HEK293 (cell line): Measurements from ENCODE around the gene EPB41L5.
A peak's percentile ranks its signal among the peaks of the same experiment; 100 is the strongest.
"Not testable (repeated sequence)": the region's sequence is repeated elsewhere in the genome, so short reads cannot be mapped to it uniquely, and the experiment has no call there.

Source experiments
- CTCF ChIA-PET: fragments of 350-600 bp; formaldehyde crosslinking; extraction: SDS; loops from one replicate; lab custom pipeline; 2021; ENCODE audit warnings: antibody characterized with exemption; lab: Yijun Ruan, JAX
- POLR2A ChIA-PET: fragments of 300-600 bp; formaldehyde crosslinking; extraction: SDS; loops from one replicate; lab custom pipeline; 2020; ENCODE audit warnings: antibody characterized with exemption, inconsistent platforms; lab: Yijun Ruan, JAX
- H3K27ac ChIP-seq: fragments of 200-500 bp; sonication (Bioruptor generic); 2 replicates; pipeline ENCODE4 v1.5.1; 2014; ENCODE audit warnings: low read depth, low read length, control low read depth, inconsistent platforms; ENCODE audit errors: extremely low read depth
- H3K36me3 ChIP-seq, 2 experiments: fragments of 200-500 bp in 1 of 2; sonication (Bioruptor generic) in 1 of 2; 1 replicate in 1 of 2; 2 replicates in 1 of 2; pipeline ENCODE4 v1.5.1; 2014 to 2017; ENCODE audit warnings: inconsistent platforms in 2 of 2, low read length in 2 of 2; ENCODE audit not compliant: control insufficient read depth in 2 of 2, insufficient read depth in 1 of 2
- H3K4me1 ChIP-seq: fragments of 200-500 bp; sonication (Bioruptor generic); 2 replicates; pipeline ENCODE4 v1.5.1; 2014; ENCODE audit warnings: mild to moderate bottlenecking, low read length, inconsistent platforms; ENCODE audit not compliant: control insufficient read depth, insufficient read depth
- H3K4me3 ChIP-seq: 2 replicates; pipeline ENCODE4 v1.5.1; 2011; ENCODE audit warnings: low read depth, mild to moderate bottlenecking, control low read depth, low read length, moderate library complexity
- H3K9me3 ChIP-seq: fragments of 200-500 bp; sonication (Bioruptor generic); 2 replicates; pipeline ENCODE4 v1.5.1; 2014; ENCODE audit warnings: low read depth, low read length, inconsistent platforms; ENCODE audit not compliant: control insufficient read depth, insufficient read depth
- GLI4 ChIP-seq: fragments of 450-650 bp; formaldehyde crosslinking; IDR thresholded peaks from 2 replicates; pipeline ENCODE4 v1.5.1; 2016; ENCODE audit warnings: missing biosample characterization, missing genetic modification characterization
- SALL2 ChIP-seq: fragments of 450-650 bp; formaldehyde crosslinking; IDR thresholded peaks from 2 replicates; pipeline ENCODE4 v1.5.0; 2017; ENCODE audit warnings: missing biosample characterization, mild to moderate bottlenecking, missing genetic modification characterization, borderline replicate concordance
- ZBTB21 ChIP-seq: fragments of 450-650 bp; formaldehyde crosslinking; IDR thresholded peaks from 2 replicates; pipeline ENCODE4 v1.5.1; 2017; ENCODE audit warnings: missing biosample characterization, missing genetic modification characterization
- ZBTB7A ChIP-seq: fragments of 450-650 bp; formaldehyde crosslinking; IDR thresholded peaks from 2 replicates; pipeline ENCODE4 v1.5.1; 2016; ENCODE audit warnings: low read depth, missing biosample characterization, missing genetic modification characterization
- ZNF140 ChIP-seq: fragments of 450-650 bp; formaldehyde crosslinking; IDR thresholded peaks from 2 replicates; pipeline ENCODE4 v1.5.1; 2016; ENCODE audit warnings: missing biosample characterization, missing genetic modification characterization
- ZNF157 ChIP-seq: fragments of 450-650 bp; formaldehyde crosslinking; IDR thresholded peaks from 2 replicates; pipeline ENCODE4 v1.5.1; 2016; ENCODE audit warnings: missing biosample characterization, missing genetic modification characterization
- ZNF169 ChIP-seq: fragments of 450-650 bp; formaldehyde crosslinking; IDR thresholded peaks from 2 replicates; pipeline ENCODE4 v1.5.1; 2016; ENCODE audit warnings: missing biosample characterization, missing genetic modification characterization
- ZNF221 ChIP-seq: fragments of 450-650 bp; formaldehyde crosslinking; IDR thresholded peaks from 2 replicates; pipeline ENCODE4 v1.5.1; 2017; ENCODE audit warnings: missing biosample characterization, missing genetic modification characterization, borderline replicate concordance
- ZNF350 ChIP-seq: fragments of 450-650 bp; formaldehyde crosslinking; IDR thresholded peaks from 2 replicates; pipeline ENCODE4 v1.5.0; 2017; ENCODE audit warnings: missing biosample characterization, mild to moderate bottlenecking, missing genetic modification characterization
- ZNF404 ChIP-seq: fragments of 450-650 bp; formaldehyde crosslinking; IDR thresholded peaks from 2 replicates; pipeline ENCODE4 v1.5.1; 2017; ENCODE audit warnings: missing biosample characterization, missing genetic modification characterization
- ZNF433 ChIP-seq: fragments of 450-650 bp; formaldehyde crosslinking; IDR thresholded peaks from 2 replicates; pipeline ENCODE4 v1.5.1; 2016; ENCODE audit warnings: missing biosample characterization, missing genetic modification characterization, low read depth
- ZNF558 ChIP-seq: fragments of 450-650 bp; formaldehyde crosslinking; IDR thresholded peaks from 2 replicates; pipeline ENCODE4 v1.5.1; 2016; ENCODE audit warnings: missing biosample characterization, missing genetic modification characterization
- ZNF610 ChIP-seq: fragments of 450-650 bp; formaldehyde crosslinking; IDR thresholded peaks from 2 replicates; pipeline ENCODE4 v1.5.1; 2016; ENCODE audit warnings: missing biosample characterization, missing genetic modification characterization, borderline replicate concordance
- ZNF623 ChIP-seq: fragments of 450-650 bp; formaldehyde crosslinking; IDR thresholded peaks from 2 replicates; pipeline ENCODE4 v1.5.1; 2016; ENCODE audit warnings: missing biosample characterization, missing genetic modification characterization
- TF ChIP-seq, protein P1 (sequence below): fragments of 450-650 bp; formaldehyde crosslinking; IDR thresholded peaks from 2 replicates; pipeline ENCODE4 v1.5.1; 2016; ENCODE audit warnings: missing biosample characterization, missing genetic modification characterization, low read depth
- TF ChIP-seq, protein P2 (sequence below): fragments of 450-650 bp; formaldehyde crosslinking; IDR thresholded peaks from 2 replicates; pipeline ENCODE4 v1.5.1; 2016; ENCODE audit warnings: missing biosample characterization, missing genetic modification characterization, borderline replicate concordance

EPB41L5 gene

DNA sequence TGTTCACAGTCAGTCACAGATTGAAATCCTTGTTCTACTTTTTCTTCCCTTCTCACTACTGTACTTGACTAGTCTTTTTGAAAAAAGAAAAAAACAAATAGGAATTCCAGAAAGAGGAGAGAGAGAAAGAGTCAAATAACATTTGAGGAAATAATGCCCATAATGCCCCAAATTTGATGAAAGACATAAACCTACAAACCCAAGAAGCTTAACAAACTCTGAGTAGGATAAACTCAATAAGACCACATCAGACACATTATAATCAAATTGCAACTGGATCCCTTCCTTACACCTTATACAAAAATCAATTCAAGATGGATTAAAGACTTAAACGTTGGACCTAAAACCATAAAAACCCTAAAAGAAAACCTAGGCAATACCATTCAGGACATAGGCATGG lies 179.4 kb downstream of the EPB41L5 start:
- ChIA-PET CTCF (no interaction called here), POLR2A (no interaction called here)
- TF ChIP-seq SALL2 (no peak), ZNF558 (tag by site-specific recombination) (peak; percentile 99)
- no peak overlapping the region for H3K27ac ChIP-seq
- no peaks in the 10 kb centered on the region for H3K4me1 ChIP-seq
- H3K9me3 ChIP-seq = no peaks in the 10 kb centered on the region
- H3K4me3 ChIP-seq = no peak overlapping the region
- no peaks in the 10 kb centered on the region for H3K36me3 ChIP-seq

DNA sequence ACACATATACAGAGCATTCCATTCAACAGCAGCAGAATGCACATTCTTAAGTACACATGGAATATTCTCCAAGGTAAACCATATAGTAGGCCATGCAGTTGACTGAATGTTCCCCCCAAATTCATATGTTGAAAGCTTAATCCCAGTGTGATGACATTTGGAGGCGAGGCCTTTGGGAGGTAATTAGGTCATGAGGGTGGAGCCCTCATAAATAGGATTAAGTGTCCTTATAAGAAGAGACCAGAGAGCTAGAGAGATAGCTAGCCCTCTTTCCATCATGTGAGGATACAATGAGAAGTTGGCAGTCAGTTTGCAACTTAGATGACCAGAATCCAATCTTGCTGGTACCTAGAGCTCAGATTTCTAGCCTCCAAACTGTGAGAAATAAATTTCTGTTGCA lies 182.7 kb downstream of the EPB41L5 start:
- Histone ChIP-seq H3K9me3 (no peaks in the 10 kb centered on the region), H3K27ac (no peak overlapping the region), H3K4me3 (no peak overlapping the region), H3K36me3 (no peaks in the 10 kb centered on the region), H3K4me1 (no peaks in the 10 kb centered on the region)
- POLR2A ChIA-PET = no interaction called here
- TF ChIP-seq, protein P1, sequence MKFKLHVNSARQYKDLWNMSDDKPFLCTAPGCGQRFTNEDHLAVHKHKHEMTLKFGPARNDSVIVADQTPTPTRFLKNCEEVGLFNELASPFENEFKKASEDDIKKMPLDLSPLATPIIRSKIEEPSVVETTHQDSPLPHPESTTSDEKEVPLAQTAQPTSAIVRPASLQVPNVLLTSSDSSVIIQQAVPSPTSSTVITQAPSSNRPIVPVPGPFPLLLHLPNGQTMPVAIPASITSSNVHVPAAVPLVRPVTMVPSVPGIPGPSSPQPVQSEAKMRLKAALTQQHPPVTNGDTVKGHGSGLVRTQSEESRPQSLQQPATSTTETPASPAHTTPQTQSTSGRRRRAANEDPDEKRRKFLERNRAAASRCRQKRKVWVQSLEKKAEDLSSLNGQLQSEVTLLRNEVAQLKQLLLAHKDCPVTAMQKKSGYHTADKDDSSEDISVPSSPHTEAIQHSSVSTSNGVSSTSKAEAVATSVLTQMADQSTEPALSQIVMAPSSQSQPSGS (tag by site-specific recombination) = no peak
- TF ChIP-seq ZBTB21 = no peak
- TF ChIP-seq ZNF433 (tag by site-specific recombination) = no peak
- no peak for TF ChIP-seq ZBTB7A (tag by site-specific recombination)
- CTCF ChIA-PET = no interaction called here

DNA sequence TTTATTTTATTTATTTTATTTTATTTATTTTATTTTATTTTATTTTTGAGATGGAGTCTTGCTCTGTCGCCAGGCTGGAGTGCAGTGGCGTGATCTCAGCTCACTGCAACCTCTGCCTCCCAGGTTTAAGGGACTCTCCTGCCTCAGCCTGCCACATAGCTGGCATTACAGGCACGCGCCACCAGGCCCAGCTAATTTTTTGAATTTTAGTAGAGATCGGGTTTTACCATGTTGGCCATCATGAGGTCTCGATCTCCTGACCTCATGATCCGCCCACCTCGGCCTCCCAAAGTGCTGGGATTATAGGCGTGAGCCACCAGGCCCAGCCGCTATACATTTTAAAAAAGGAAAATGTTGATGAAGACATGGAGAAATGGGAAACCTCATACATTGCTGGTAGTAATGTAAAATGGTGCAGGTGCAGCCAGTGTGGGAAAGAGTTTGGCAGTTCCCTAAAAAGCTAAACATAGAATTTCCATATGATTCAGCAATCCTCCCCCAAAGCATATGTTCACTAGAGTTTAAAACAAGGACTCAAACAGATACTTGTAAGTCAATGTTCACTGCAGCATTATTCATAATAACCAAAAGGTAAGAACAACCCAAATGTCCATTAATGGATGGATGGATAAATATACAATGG lies 187.1 kb downstream of the EPB41L5 start:
- CTCF ChIA-PET = interaction anchor here (0.7 to 0.9 kb wide), 2 partner anchors 24 to 226 kb away, joined by 3 to 5 read pairs; no protein-coding TSS in a partner anchor
- H3K4me1 ChIP-seq, H3K36me3 ChIP-seq, POLR2A ChIA-PET, H3K4me3 ChIP-seq, H3K9me3 ChIP-seq, H3K27ac ChIP-seq: not testable (repeated sequence)

DNA sequence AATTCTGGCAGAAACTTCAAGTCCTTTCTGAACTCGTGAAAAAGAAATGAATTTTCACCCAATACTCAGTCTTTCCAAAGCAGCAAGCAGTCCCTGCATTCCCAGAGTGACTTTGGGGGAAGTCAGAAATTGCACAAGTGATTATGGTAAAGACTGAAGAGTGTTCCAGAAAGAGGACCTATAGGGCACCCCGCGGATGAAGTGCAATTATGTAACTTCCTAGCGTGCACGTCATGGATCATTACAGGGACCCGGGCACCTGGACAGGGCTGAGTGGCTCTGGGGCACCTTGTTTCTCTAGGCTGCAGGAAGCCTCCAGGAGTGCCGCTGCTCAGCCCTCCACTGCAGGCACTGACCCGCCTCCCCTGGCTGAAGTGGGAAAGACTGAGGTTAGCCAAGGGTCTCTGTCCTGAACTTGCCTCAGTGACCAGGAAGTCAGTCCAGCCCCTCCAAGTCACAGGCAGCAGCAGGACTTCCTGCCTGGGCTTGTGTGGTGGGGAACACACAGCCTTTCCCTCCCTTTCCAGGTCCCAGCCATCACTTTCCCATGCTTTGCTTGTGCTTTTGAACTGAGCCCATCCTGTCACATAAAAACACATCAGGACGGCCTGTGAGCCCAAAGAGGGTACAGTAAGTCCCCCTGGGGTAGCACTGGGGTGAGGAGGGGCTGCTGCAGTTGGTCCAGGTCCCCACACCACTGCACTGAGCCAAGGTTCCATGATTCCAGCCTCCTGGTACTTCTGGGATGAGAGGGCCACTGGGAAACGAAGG lies 190.6 kb downstream of the EPB41L5 start:
- POLR2A ChIA-PET = no interaction called here
- Histone ChIP-seq H3K4me1 (no peaks in the 10 kb centered on the region), H3K4me3 (no peak overlapping the region), H3K36me3 (no peaks in the 10 kb centered on the region), H3K9me3 (no peaks in the 10 kb centered on the region), H3K27ac (no peak overlapping the region)
- TF ChIP-seq ZNF610 (no peak), ZNF350 (tag by site-specific recombination) (no peak), ZNF221 (tag by site-specific recombination) (no peak), ZNF623 (tag by site-specific recombination) (no peak), ZNF404 (tag by site-specific recombination) (no peak), GLI4 (tag by site-specific recombination) (no peak), ZNF157 (tag by site-specific recombination) (no peak), ZNF140 (tag by site-specific recombination) (no peak), ZNF169 (tag by site-specific recombination) (no peak)
- TF ChIP-seq, protein P2, sequence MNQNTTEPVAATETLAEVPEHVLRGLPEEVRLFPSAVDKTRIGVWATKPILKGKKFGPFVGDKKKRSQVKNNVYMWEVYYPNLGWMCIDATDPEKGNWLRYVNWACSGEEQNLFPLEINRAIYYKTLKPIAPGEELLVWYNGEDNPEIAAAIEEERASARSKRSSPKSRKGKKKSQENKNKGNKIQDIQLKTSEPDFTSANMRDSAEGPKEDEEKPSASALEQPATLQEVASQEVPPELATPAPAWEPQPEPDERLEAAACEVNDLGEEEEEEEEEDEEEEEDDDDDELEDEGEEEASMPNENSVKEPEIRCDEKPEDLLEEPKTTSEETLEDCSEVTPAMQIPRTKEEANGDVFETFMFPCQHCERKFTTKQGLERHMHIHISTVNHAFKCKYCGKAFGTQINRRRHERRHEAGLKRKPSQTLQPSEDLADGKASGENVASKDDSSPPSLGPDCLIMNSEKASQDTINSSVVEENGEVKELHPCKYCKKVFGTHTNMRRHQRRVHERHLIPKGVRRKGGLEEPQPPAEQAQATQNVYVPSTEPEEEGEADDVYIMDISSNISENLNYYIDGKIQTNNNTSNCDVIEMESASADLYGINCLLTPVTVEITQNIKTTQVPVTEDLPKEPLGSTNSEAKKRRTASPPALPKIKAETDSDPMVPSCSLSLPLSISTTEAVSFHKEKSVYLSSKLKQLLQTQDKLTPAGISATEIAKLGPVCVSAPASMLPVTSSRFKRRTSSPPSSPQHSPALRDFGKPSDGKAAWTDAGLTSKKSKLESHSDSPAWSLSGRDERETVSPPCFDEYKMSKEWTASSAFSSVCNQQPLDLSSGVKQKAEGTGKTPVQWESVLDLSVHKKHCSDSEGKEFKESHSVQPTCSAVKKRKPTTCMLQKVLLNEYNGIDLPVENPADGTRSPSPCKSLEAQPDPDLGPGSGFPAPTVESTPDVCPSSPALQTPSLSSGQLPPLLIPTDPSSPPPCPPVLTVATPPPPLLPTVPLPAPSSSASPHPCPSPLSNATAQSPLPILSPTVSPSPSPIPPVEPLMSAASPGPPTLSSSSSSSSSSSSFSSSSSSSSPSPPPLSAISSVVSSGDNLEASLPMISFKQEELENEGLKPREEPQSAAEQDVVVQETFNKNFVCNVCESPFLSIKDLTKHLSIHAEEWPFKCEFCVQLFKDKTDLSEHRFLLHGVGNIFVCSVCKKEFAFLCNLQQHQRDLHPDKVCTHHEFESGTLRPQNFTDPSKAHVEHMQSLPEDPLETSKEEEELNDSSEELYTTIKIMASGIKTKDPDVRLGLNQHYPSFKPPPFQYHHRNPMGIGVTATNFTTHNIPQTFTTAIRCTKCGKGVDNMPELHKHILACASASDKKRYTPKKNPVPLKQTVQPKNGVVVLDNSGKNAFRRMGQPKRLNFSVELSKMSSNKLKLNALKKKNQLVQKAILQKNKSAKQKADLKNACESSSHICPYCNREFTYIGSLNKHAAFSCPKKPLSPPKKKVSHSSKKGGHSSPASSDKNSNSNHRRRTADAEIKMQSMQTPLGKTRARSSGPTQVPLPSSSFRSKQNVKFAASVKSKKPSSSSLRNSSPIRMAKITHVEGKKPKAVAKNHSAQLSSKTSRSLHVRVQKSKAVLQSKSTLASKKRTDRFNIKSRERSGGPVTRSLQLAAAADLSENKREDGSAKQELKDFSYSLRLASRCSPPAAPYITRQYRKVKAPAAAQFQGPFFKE (tag by site-specific recombination) = no peak
- TF ChIP-seq, all 188 proteins: peak for 0
- CTCF ChIA-PET = interaction anchor here (0.9 to 1.2 kb wide), 2 partner anchors 16 to 74 kb away, joined by 3 to 4 read pairs; no protein-coding TSS in a partner anchor
